SK-N-MC (cell line): ENCODE data around the gene RPS16.

Source experiments
- EZH2 ChIP-seq: fragments of 200-600 bp; sonication (generic); IDR thresholded peaks from one replicate; pipeline ENCODE4 v1.6.1; 2017; ENCODE audit warnings: antibody characterized with exemption
- FOXP2 ChIP-seq: optimal IDR thresholded peaks from 2 replicates; pipeline ENCODE3; 2011; ENCODE audit warnings: mild to moderate bottlenecking, moderate library complexity; ENCODE audit not compliant: insufficient read depth; ENCODE audit errors: extremely low read length, control extremely low read depth
- POLR2AphosphoS5 ChIP-seq: IDR thresholded peaks from 2 replicates; pipeline ENCODE4 v1.6.1; 2012; ENCODE audit warnings: mild to moderate bottlenecking, low read depth, low read length, borderline replicate concordance

DNA sequence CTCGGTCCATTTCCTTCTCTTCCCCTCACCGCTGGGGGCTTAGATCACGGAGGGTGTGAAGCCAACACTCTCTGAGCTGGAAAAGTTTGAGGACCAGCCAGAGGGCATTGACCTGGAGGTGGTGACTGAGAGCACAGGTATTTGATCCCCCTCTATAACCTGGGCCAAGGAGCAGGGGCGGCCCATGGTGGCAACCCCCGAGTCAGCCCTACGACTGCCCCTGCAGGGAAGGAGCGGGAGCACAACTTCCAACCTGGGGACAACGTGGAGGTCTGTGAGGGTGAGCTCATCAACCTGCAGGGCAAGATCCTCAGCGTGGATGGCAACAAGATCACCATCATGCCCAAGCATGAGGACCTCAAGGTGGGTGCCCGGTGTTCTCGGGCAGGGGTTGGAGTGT is 33.3 kb upstream of the RPS16 start:
- TF ChIP-seq POLR2AphosphoS5 (no peak), EZH2 (no peak), FOXP2 (no peak)
